ENCODE results near the gene ROCK2. TPM values are rescaled to one million over a fixed set of nuclear protein-coding genes. Genes with fewer than 3 reads are reported as not detected.

Gene ROCK2
- polyA plus RNA-seq, 2 of the 4 experiments (the other 2 are of a cell fraction): 34.0 to 38.7 TPM

DNA sequence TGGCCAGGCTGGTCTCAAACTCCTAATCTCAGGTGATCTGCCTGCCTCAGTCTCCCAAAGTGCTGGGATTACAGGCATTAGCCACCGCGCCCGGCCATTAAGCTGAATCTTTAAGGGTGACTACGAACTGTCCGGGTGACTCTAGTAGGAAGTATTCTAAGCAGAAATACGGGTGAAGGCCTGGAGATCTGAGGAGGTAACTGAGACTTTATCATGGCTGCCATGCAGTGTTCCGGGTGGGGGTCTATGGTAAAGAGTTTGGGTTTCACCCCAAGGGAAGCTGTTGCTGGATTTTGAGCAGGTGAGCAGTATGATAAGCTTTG is 20.1 kb upstream of the ROCK2 start:
- no peaks in the 10 kb centered on the region for H3K9me3 ChIP-seq
- FAIRE-seq (no peak), ATAC-seq (no peak), DNase-seq (ENCODE audit: low read depth in 1 of 2, low spot score in 1 of 2) (no peak)
- ChIA-PET POLR2A (no interaction called here), CTCF (interaction anchor here (0.9 to 2.0 kb wide), 5 partner anchors 9 to 53 kb away, joined by 3 to 8 read pairs (median 5); no protein-coding TSS in a partner anchor)
- no peak overlapping the region for H3K27ac ChIP-seq
- H3K4me3 ChIP-seq: no peak overlapping the region
- TF ChIP-seq RARB (CRISPR knock-in tag; IDR thresholded peaks at IDR 0.05) (no peak), MAFK (IDR thresholded peaks at IDR 0.05; ENCODE audit: partially characterized antibody) (no peak), TFCP2L1 (CRISPR knock-in tag; IDR thresholded peaks at IDR 0.05) (no peak), EP300 (IDR thresholded peaks at IDR 0.05) (no peak), FOXS1 (CRISPR knock-in tag; IDR thresholded peaks at IDR 0.05) (no peak), POLR2AphosphoS2 (conservative IDR thresholded peaks at IDR 0.05; ENCODE audit: low read length) (no peak), CHD4 (IDR thresholded peaks at IDR 0.05; ENCODE audit: borderline replicate concordance) (no peak), NR3C1 (IDR thresholded peaks at IDR 0.05) (no peak)
- TF ChIP-seq, protein P1, sequence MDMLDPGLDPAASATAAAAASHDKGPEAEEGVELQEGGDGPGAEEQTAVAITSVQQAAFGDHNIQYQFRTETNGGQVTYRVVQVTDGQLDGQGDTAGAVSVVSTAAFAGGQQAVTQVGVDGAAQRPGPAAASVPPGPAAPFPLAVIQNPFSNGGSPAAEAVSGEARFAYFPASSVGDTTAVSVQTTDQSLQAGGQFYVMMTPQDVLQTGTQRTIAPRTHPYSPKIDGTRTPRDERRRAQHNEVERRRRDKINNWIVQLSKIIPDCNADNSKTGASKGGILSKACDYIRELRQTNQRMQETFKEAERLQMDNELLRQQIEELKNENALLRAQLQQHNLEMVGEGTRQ (IDR thresholded peaks at IDR 0.05): no peak
- TF ChIP-seq, protein P2, sequence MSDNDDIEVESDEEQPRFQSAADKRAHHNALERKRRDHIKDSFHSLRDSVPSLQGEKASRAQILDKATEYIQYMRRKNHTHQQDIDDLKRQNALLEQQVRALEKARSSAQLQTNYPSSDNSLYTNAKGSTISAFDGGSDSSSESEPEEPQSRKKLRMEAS (IDR thresholded peaks at IDR 0.05): no peak
- WGBS (ENCODE audit: missing lambda C conversion rate): 92% methylated on average over 7 of the region's 7 CpGs
- H3K4me1 ChIP-seq: peaks cover 8% of the 10 kb centered on the region; the same call in 2 of the 3 replicates
- no peak overlapping the region for H3K4me2 ChIP-seq

DNA sequence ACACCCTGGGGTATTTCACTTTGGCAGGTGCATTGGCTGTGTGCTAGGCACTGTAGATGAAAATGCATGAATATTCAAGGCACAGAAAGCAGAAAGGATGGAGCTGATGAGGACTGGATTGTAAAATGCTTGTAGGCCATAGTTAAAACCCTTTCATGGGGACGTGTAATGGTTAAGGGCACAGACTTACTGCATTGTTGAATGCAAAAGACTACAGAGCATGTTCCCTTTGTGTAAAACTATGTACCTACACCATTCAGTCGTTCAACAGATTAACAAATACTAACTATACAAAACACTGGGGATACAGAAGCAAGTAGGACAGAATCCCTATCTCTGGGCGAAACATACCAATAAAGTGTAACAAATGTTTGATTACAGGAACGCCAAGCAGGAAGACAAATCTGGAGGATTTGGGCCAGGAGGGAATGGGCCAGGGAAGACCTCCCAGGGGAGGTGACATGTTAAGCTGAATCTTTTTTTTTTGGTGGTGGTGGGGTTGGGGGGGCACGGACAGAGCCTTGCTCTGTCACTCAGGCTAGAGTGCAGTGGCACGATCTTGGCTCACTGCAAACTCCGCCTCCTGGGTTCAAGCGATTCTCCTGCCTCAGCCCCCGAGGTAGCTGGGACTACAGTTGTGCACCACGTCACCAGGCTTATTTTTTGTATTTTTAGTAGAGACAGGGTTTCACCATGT is 19.6 kb upstream of the ROCK2 start:
- Histone ChIP-seq H3K4me1 (peaks cover 12% of the 10 kb centered on the region; the same call in 2 of the 3 replicates), H3K4me3 (no peak overlapping the region), H3K27ac (no peak overlapping the region), H3K9me3 (no peaks in the 10 kb centered on the region), H3K4me2 (no peak overlapping the region)
- DNase-seq (ENCODE audit: low read depth in 1 of 2, low spot score in 1 of 2) (no peak), ATAC-seq (no peak), FAIRE-seq (no peak)
- CTCF ChIA-PET: interaction anchor here (0.9 to 2.0 kb wide), 5 partner anchors 8 to 53 kb away, joined by 3 to 8 read pairs (median 5); no protein-coding TSS in a partner anchor
- POLR2A ChIA-PET: interaction anchor here (0.6 kb wide), 1 partner anchor 19 kb away, joined by 4 read pairs; the partner anchor contains the start of gene ROCK2
- TF ChIP-seq, protein P3, sequence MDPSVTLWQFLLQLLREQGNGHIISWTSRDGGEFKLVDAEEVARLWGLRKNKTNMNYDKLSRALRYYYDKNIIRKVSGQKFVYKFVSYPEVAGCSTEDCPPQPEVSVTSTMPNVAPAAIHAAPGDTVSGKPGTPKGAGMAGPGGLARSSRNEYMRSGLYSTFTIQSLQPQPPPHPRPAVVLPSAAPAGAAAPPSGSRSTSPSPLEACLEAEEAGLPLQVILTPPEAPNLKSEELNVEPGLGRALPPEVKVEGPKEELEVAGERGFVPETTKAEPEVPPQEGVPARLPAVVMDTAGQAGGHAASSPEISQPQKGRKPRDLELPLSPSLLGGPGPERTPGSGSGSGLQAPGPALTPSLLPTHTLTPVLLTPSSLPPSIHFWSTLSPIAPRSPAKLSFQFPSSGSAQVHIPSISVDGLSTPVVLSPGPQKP (IDR thresholded peaks at IDR 0.05; ENCODE audit: low read depth, low read length): no peak
- no peak for TF ChIP-seq MAZ (IDR thresholded peaks at IDR 0.05; ENCODE audit: borderline replicate concordance, low read depth, low read length)
- TF ChIP-seq JUN (IDR thresholded peaks at IDR 0.05): no peak
- TF ChIP-seq, protein P1 (IDR thresholded peaks at IDR 0.05): no peak
- TF ChIP-seq, protein P4, sequence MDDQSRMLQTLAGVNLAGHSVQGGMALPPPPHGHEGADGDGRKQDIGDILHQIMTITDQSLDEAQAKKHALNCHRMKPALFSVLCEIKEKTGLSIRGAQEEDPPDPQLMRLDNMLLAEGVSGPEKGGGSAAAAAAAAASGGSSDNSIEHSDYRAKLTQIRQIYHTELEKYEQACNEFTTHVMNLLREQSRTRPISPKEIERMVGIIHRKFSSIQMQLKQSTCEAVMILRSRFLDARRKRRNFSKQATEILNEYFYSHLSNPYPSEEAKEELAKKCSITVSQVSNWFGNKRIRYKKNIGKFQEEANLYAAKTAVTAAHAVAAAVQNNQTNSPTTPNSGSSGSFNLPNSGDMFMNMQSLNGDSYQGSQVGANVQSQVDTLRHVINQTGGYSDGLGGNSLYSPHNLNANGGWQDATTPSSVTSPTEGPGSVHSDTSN (IDR thresholded peaks at IDR 0.05): no peak
- TF ChIP-seq ZNF302 (CRISPR knock-in tag; IDR thresholded peaks at IDR 0.05): no peak
- no peak for TF ChIP-seq HOXA7 (CRISPR knock-in tag; IDR thresholded peaks at IDR 0.05)
- no peak for TF ChIP-seq EHF (CRISPR knock-in tag; IDR thresholded peaks at IDR 0.05)
- TF ChIP-seq RCOR1 (IDR thresholded peaks at IDR 0.05; ENCODE audit: low read depth, low read length): no peak
- no peak for TF ChIP-seq KDM5A (IDR thresholded peaks at IDR 0.05)
- 83% methylated on average over 10 of the region's 10 CpGs for WGBS (ENCODE audit: missing lambda C conversion rate)

DNA sequence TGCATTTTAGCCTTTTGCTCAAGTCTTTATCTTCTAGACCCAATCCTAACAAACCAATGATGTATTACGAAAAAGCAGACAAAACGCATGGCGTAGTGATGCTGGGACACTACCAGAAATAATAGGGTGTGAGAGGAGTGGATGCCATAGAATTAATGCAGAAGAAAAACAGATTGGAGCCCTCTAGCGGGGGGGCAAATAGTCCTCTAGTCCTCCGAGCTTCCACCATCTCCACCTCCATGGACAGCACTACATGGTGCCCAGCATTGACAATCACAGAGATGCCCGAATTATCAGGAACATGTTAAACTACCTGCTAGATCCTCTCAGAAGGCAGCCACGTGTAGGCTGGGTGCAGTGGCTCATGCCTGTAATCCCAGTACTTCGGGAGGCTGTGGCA is 15.4 kb upstream of the ROCK2 start:
- 84% methylated on average over 8 of the region's 8 CpGs for WGBS (ENCODE audit: missing lambda C conversion rate)
- H3K4me2 ChIP-seq: no peak overlapping the region
- ATAC-seq (no peak; a peak in 1 of 6 replicates), DNase-seq (ENCODE audit: low read depth in 1 of 2, low spot score in 1 of 2) (no peak), FAIRE-seq (no peak)
- ChIA-PET CTCF (interaction anchor here (0.8 to 1.9 kb wide), 4 partner anchors 10 to 39 kb away, joined by 3 to 5 read pairs (median 3); partner anchors contain the start of gene ROCK2), POLR2A (interaction anchor here (0.8 kb wide), 1 partner anchor 14 kb away, joined by 3 read pairs; no protein-coding TSS in a partner anchor)
- no peak overlapping the region for H3K27ac ChIP-seq
- no peak overlapping the region for H3K4me3 ChIP-seq
- H3K4me1 ChIP-seq: 0 out of 3 replicates have a peak, but pooled peaks cover 5% of the 10 kb centered on the region
- H3K9me3 ChIP-seq: no peaks in the 10 kb centered on the region
- TF ChIP-seq CHD4 (IDR thresholded peaks at IDR 0.05; ENCODE audit: borderline replicate concordance): no peak
- no peak for TF ChIP-seq CBX2 (IDR thresholded peaks at IDR 0.05; ENCODE audit: borderline replicate concordance, low read depth)
- TF ChIP-seq, protein P4 (IDR thresholded peaks at IDR 0.05): no peak
- no peak for TF ChIP-seq EHF (CRISPR knock-in tag; IDR thresholded peaks at IDR 0.05)
- TF ChIP-seq ZC3H11A (IDR thresholded peaks at IDR 0.05): no peak
- TF ChIP-seq, protein P5, sequence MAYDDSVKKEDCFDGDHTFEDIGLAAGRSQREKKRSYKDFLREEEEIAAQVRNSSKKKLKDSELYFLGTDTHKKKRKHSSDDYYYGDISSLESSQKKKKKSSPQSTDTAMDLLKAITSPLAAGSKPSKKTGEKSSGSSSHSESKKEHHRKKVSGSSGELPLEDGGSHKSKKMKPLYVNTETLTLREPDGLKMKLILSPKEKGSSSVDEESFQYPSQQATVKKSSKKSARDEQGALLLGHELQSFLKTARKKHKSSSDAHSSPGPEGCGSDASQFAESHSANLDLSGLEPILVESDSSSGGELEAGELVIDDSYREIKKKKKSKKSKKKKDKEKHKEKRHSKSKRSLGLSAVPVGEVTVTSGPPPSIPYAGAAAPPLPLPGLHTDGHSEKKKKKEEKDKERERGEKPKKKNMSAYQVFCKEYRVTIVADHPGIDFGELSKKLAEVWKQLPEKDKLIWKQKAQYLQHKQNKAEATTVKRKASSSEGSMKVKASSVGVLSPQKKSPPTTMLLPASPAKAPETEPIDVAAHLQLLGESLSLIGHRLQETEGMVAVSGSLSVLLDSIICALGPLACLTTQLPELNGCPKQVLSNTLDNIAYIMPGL (CRISPR knock-in tag; IDR thresholded peaks at IDR 0.05; ENCODE audit: borderline replicate concordance): no peak
- TF ChIP-seq, protein P6, sequence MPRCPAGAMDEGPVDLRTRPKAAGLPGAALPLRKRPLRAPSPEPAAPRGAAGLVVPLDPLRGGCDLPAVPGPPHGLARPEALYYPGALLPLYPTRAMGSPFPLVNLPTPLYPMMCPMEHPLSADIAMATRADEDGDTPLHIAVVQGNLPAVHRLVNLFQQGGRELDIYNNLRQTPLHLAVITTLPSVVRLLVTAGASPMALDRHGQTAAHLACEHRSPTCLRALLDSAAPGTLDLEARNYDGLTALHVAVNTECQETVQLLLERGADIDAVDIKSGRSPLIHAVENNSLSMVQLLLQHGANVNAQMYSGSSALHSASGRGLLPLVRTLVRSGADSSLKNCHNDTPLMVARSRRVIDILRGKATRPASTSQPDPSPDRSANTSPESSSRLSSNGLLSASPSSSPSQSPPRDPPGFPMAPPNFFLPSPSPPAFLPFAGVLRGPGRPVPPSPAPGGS (IDR thresholded peaks at IDR 0.05): no peak
- TF ChIP-seq RNF2 (IDR thresholded peaks at IDR 0.05; ENCODE audit: borderline replicate concordance, low read depth): no peak
